ENCODE measurements around the gene FCHO1.
"Not testable (repeated sequence)": the region's sequence is repeated elsewhere in the genome, so short reads cannot be mapped to it uniquely, and the experiment has no call there.

Gene FCHO1

GRCh38 chr19:17796013-17796837 is 44.9 kb downstream of the FCHO1 start:
- no peak for DNase-seq

GRCh38 chr19:17796838-17797423 is 45.7 kb downstream of the FCHO1 start:
- no peak for DNase-seq

GRCh38 chr19:17797424-17798201 is 46.3 kb downstream of the FCHO1 start:
- no peak for DNase-seq

- not testable (repeated sequence) for DNase-seq
Measured at GRCh38 chr19:17798599-17798998, 47.3 kb downstream of the FCHO1 start.

GRCh38 chr19:17802137-17802858 is 51.0 kb downstream of the FCHO1 start:
- DNase-seq = no peak

GRCh38 chr19:17803264-17803896 is 52.1 kb downstream of the FCHO1 start:
- DNase-seq = peak; percentile 47

- no peak for DNase-seq
Measured at GRCh38 chr19:17805427-17805826, 54.1 kb downstream of the FCHO1 start.

- DNase-seq = peak; percentile 17
Measured at GRCh38 chr19:17806945-17807344, 55.7 kb downstream of the FCHO1 start.

GRCh38 chr19:17807731-17808316 is 56.5 kb downstream of the FCHO1 start:
- DNase-seq = no peak

- no peak for DNase-seq
Measured at GRCh38 chr19:17811103-17811502, 59.8 kb downstream of the FCHO1 start.

- DNase-seq = no peak
Measured at GRCh38 chr19:17811681-17812080, 60.4 kb downstream of the FCHO1 start.

GRCh38 chr19:17812099-17812498 is 60.8 kb downstream of the FCHO1 start:
- DNase-seq = no peak

GRCh38 chr19:17817668-17818363 is 66.5 kb downstream of the FCHO1 start:
- no peak for DNase-seq

- DNase-seq = no peak
Measured at GRCh38 chr19:17821190-17821589, 69.9 kb downstream of the FCHO1 start, which contains the start of gene INSL3. INSL3 (minus strand) TSS chr19:17821519; CDS start chr19:17821506, 13 bp downstream.

- DNase-seq = no peak
Measured at GRCh38 chr19:17824339-17824738, 73.1 kb downstream of the FCHO1 start.

GRCh38 chr19:17826508-17827056 is 75.3 kb downstream of the FCHO1 start:
- DNase-seq = no peak

- no peak for DNase-seq
Measured at GRCh38 chr19:17829855-17830566, 78.7 kb downstream of the FCHO1 start.

- no peak for DNase-seq
Measured at GRCh38 chr19:17830567-17831418, 79.5 kb downstream of the FCHO1 start.

- no peak for DNase-seq
Measured at GRCh38 chr19:17831419-17831888, 80.2 kb downstream of the FCHO1 start.
